Liver (tissue), 9 donors: ENCODE results near the gene ADORA2B. TPM values are rescaled to one million over a fixed set of nuclear protein-coding genes. Genes with fewer than 3 reads are reported as not detected.

Experiments
- DNase-seq: peaks from one replicate; pipeline ENCODE4 v3.0.0-alpha.2; 2017; ENCODE audit warnings: low spot score
- H3K27ac ChIP-seq, 2 donors: one replicate each; pipeline ENCODE4 v1.7.0; 2013; ENCODE audit warnings: inconsistent platforms in 2 of 2, low read length in 2 of 2, control low read depth in 1 of 2, low read depth in 1 of 2, mild to moderate bottlenecking in 1 of 2
- H3K27me3 ChIP-seq, 4 donors: one replicate each; pipeline versions ENCODE4 v1.6.1 to v1.7.0; 2013; ENCODE audit warnings: low read length in 3 of 4, inconsistent platforms in 1 of 4, mild to moderate bottlenecking in 1 of 4, moderate library complexity in 1 of 4; ENCODE audit not compliant: control insufficient read depth in 4 of 4, insufficient read depth in 4 of 4
- H3K36me3 ChIP-seq, 4 donors: one replicate each; pipeline versions ENCODE4 v1.6.1 to v1.7.0; 2013; ENCODE audit warnings: low read length in 3 of 4, mild to moderate bottlenecking in 3 of 4, low read depth in 1 of 4, moderate library complexity in 1 of 4; ENCODE audit not compliant: control insufficient read depth in 4 of 4, insufficient read depth in 3 of 4
- H3K4me1 ChIP-seq, 4 donors: one replicate each; pipeline versions ENCODE4 v1.6.1 to v1.7.0; 2013; ENCODE audit warnings: low read length in 3 of 4, mild to moderate bottlenecking in 3 of 4, moderate library complexity in 1 of 4; ENCODE audit not compliant: control insufficient read depth in 4 of 4, insufficient read depth in 4 of 4
- H3K4me3 ChIP-seq, 3 donors: one replicate each; pipeline versions ENCODE4 v1.6.1 to v1.7.0; 2013; ENCODE audit warnings: low read length in 3 of 3, control low read depth in 1 of 3, low read depth in 1 of 3, mild to moderate bottlenecking in 1 of 3
- H3K9ac ChIP-seq, 2 donors: one replicate each; pipeline ENCODE4 v1.7.0; 2013; ENCODE audit warnings: low read length in 2 of 2, mild to moderate bottlenecking in 2 of 2, moderate library complexity in 2 of 2, control low read depth in 1 of 2, low read depth in 1 of 2
- H3K9me3 ChIP-seq, 4 donors: one replicate each; pipeline versions ENCODE4 v1.6.1 to v1.7.0; 2013; ENCODE audit warnings: low read length in 3 of 4; ENCODE audit not compliant: control insufficient read depth in 4 of 4
- ATF3 ChIP-seq: IDR thresholded peaks from 2 replicates; pipeline ENCODE4 v1.6.1; 2016; ENCODE audit warnings: antibody characterized with exemption
- CTCF ChIP-seq: fragments of 150-350 bp; IDR thresholded peaks from 2 replicates; pipeline ENCODE4 v1.5.1; 2017; ENCODE audit warnings: improper control_type of control experiment, low read depth, low read length; ENCODE audit not compliant: missing input control
- EGR1 ChIP-seq, 2 donors: IDR thresholded peaks; 2 replicates each; pipeline ENCODE4 v1.6.1; 2016 to 2018; ENCODE audit warnings: antibody characterized with exemption in 2 of 2, low read depth in 2 of 2
- FOXA1 ChIP-seq: IDR thresholded peaks from 2 replicates; pipeline ENCODE4 v1.6.1; 2016; ENCODE audit warnings: antibody characterized with exemption
- FOXA2 ChIP-seq: IDR thresholded peaks from 2 replicates; pipeline ENCODE4 v1.6.1; 2016; ENCODE audit warnings: antibody characterized with exemption
- GABPA ChIP-seq, 2 donors: IDR thresholded peaks in 1 of 2; conservative IDR thresholded peaks in 1 of 2; 2 replicates each; pipeline ENCODE4 v1.6.1; 2016; ENCODE audit warnings: antibody characterized with exemption in 2 of 2, mild to moderate bottlenecking in 1 of 2, moderate library complexity in 1 of 2
- HNF4A ChIP-seq, 2 donors: conservative IDR thresholded peaks; 2 replicates each; pipeline ENCODE4 v1.6.1; 2016; ENCODE audit warnings: antibody characterized with exemption in 2 of 2, mild to moderate bottlenecking in 2 of 2
- HNF4G ChIP-seq: IDR thresholded peaks from 2 replicates; pipeline ENCODE4 v1.6.1; 2016; ENCODE audit warnings: antibody characterized with exemption
- JUND ChIP-seq, 2 donors: IDR thresholded peaks; 2 replicates each; pipeline ENCODE4 v1.6.1; 2016; ENCODE audit warnings: antibody characterized with exemption in 2 of 2
- MAX ChIP-seq: IDR thresholded peaks from 2 replicates; pipeline ENCODE4 v1.6.1; 2016; ENCODE audit warnings: antibody characterized with exemption
- NR2F2 ChIP-seq: IDR thresholded peaks from 2 replicates; pipeline ENCODE4 v1.6.1; 2016; ENCODE audit warnings: antibody characterized with exemption
- RAD21 ChIP-seq, 2 donors: IDR thresholded peaks; 2 replicates each; pipeline ENCODE4 v1.6.1; 2016; ENCODE audit warnings: antibody characterized with exemption in 2 of 2, mild to moderate bottlenecking in 2 of 2
- REST ChIP-seq: IDR thresholded peaks from 2 replicates; pipeline ENCODE4 v1.6.1; 2016; ENCODE audit warnings: antibody characterized with exemption, mild to moderate bottlenecking
- RXRA ChIP-seq, 2 donors: IDR thresholded peaks; 2 replicates each; pipeline ENCODE4 v1.6.1; 2017 to 2018; ENCODE audit warnings: antibody characterized with exemption in 2 of 2, mild to moderate bottlenecking in 1 of 2
- SP1 ChIP-seq: IDR thresholded peaks from 2 replicates; pipeline ENCODE4 v1.6.1; 2018; ENCODE audit warnings: antibody characterized with exemption, mild to moderate bottlenecking
- TAF1 ChIP-seq: conservative IDR thresholded peaks from 2 replicates; pipeline ENCODE4 v1.6.1; 2016; ENCODE audit warnings: antibody characterized with exemption, mild to moderate bottlenecking
- YY1 ChIP-seq: IDR thresholded peaks from 2 replicates; pipeline ENCODE4 v1.6.1; 2016; ENCODE audit warnings: antibody characterized with exemption, mild to moderate bottlenecking
- ZBTB33 ChIP-seq: IDR thresholded peaks from 2 replicates; pipeline ENCODE4 v1.6.1; 2016; ENCODE audit warnings: antibody characterized with exemption
- WGBS: extraction: QIAGEN DNeasy Blood & Tissue Kit; methylation state at CpG from one replicate; pipeline ENCODE4 v1.1.7; 2013; 5-methylcytosine and 5-hydroxymethylcytosine counted together
- polyA plus RNA-seq, 2 donors: library from polyadenylated mRNA; stranded (reverse) in 1 of 2; unstranded in 1 of 2; fragments of 200-250 nt in 1 of 2; fragments of >200 nt in 1 of 2; fragmentation: Nextera tagmentation in 1 of 2; extraction: Ambion mirVana in 1 of 2; gene quantifications; one replicate each; pipeline versions ENCODE4 v1.2.1 to v1.2.3, GENCODE V29; 2013 to 2015
- total RNA-seq, 2 donors: library from RNA; depleted of rRNA; stranded (reverse); fragments of >200 nt; gene quantifications; one replicate each; pipeline ENCODE4 v1.2.3, GENCODE V29; 2014
- donor health status: healthy.
- donor health status: healthy.
- donor health status: healthy.
- donor health status: healthy.
- donor health status: healthy.

ADORA2B gene
- total RNA-seq = 1 to 10 TPM in 1 of 2 donors, under 1 TPM in 1; 0.25 to 3.3 TPM
- polyA plus RNA-seq = under 1 TPM; 0.24 to 0.31 TPM

- peak within 1 kb of the TSS in 1 of 2 donors; percentile 12 for H3K27ac ChIP-seq
Measured at GRCh38 chr17:15944759-15945526, at the start of gene ADORA2B. Gene ADORA2B, plus strand, starts transcription at chr17:15945130. Its CDS starts 119 bp downstream, at chr17:15945249.

GRCh38 chr17:15896277-15896676 lies 48.7 kb upstream of the ADORA2B start:
- DNase-seq = no peak
- Histone ChIP-seq H3K9ac (no peak overlapping the region), H3K4me3 (no peak overlapping the region), H3K9me3 (no peaks in the 10 kb centered on the region), H3K36me3 (no peaks in the 10 kb centered on the region), H3K4me1 (no peaks in the 10 kb centered on the region), H3K27me3 (no peaks in the 10 kb centered on the region), H3K27ac (no peak overlapping the region)
- TF ChIP-seq RAD21 (IDR thresholded peaks at IDR 0.05) (no peak), TAF1 (no peak), EGR1 (IDR thresholded peaks at IDR 0.05; ENCODE audit: low read depth in 2 of 2) (no peak), FOXA1 (no peak), ZBTB33 (no peak), RXRA (IDR thresholded peaks at IDR 0.05) (no peak), YY1 (no peak), SP1 (no peak), CTCF (no peak), REST (no peak), GABPA (IDR thresholded peaks at IDR 0.05 in 1 of 2, conservative IDR thresholded peaks at IDR 0.05 in 1 of 2) (no peak), ATF3 (no peak), MAX (no peak), NR2F2 (no peak), HNF4G (no peak), HNF4A (conservative IDR thresholded peaks at IDR 0.05) (no peak), FOXA2 (no peak), JUND (IDR thresholded peaks at IDR 0.05) (no peak)
- 94% methylated on average over 1 of the region's 1 CpG for WGBS

More at GRCh38 chr17:15944759-15945526, at the start of gene ADORA2B:
- peak within 1 kb of the TSS; percentile 49 to 67 (median 62) for H3K4me3 ChIP-seq
- H3K9me3 ChIP-seq = no peaks in the 10 kb centered on the region
- no peaks in the 10 kb centered on the region for H3K36me3 ChIP-seq
- H3K4me1 ChIP-seq = peaks cover 8 to 16% (median 14%) of the 10 kb centered on the region in 4 donors
- whole genome bisulfite sequencing = 1% methylated on average over 88 of the region's 88 CpGs
- peak; percentile 31 for TF ChIP-seq CTCF
- no peak for TF ChIP-seq FOXA1
- no peak for TF ChIP-seq JUND (IDR thresholded peaks at IDR 0.05)
- TF ChIP-seq RAD21 (IDR thresholded peaks at IDR 0.05) = peak in 1 of 2 donors; percentile 39
- H3K9ac ChIP-seq = no peak within 1 kb of the TSS
- no peaks in the 10 kb centered on the region for H3K27me3 ChIP-seq
- DNase-seq = peak; percentile 79
